ENCODE results near the gene ATP2B2. TPM values are rescaled to one million over a fixed set of nuclear protein-coding genes. Genes with fewer than 3 reads are reported as not detected.

Gene ATP2B2
- total RNA-seq, 1 experiment from 2014 or later: not detected

DNA sequence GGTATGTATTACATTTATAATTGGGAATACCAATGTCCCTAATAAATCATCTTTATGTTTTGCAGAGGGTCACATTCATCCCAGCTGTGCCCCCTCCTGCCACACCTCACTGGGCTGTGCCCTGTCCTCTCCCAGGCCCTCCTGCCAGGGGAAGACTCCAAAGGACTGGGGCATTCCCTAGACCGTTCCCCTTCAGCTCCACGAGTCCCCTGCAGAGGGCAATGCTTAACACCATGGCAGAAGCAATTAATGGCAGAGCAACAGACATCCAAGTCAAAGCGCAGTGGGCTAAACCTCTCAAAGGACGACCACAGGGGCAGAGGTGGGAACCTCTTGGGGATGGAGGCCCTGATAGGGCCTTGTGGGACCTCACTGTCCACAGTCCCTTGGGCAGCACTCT, 113.1 kb downstream of the ATP2B2 start:
- no peak overlapping the region for H3K27ac Mint-ChIP-seq (ENCODE audit: unreplicated experiment)
- no peak for DNase-seq
- H3K9me3 Mint-ChIP-seq (ENCODE audit: low read depth, unreplicated experiment): no peaks in the 10 kb centered on the region
- H3K36me3 Mint-ChIP-seq (ENCODE audit: insufficient read depth, unreplicated experiment): no peaks in the 10 kb centered on the region
- intact Hi-C loops (cut with micrococcal nuclease; ENCODE audit: unreplicated experiment): no loop called here
- CTCF ChIA-PET: no interaction called here
- H3K4me1 Mint-ChIP-seq (ENCODE audit: low read depth, unreplicated experiment): no peaks in the 10 kb centered on the region
- TF ChIP-seq, protein P1, sequence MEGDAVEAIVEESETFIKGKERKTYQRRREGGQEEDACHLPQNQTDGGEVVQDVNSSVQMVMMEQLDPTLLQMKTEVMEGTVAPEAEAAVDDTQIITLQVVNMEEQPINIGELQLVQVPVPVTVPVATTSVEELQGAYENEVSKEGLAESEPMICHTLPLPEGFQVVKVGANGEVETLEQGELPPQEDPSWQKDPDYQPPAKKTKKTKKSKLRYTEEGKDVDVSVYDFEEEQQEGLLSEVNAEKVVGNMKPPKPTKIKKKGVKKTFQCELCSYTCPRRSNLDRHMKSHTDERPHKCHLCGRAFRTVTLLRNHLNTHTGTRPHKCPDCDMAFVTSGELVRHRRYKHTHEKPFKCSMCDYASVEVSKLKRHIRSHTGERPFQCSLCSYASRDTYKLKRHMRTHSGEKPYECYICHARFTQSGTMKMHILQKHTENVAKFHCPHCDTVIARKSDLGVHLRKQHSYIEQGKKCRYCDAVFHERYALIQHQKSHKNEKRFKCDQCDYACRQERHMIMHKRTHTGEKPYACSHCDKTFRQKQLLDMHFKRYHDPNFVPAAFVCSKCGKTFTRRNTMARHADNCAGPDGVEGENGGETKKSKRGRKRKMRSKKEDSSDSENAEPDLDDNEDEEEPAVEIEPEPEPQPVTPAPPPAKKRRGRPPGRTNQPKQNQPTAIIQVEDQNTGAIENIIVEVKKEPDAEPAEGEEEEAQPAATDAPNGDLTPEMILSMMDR (IDR thresholded peaks at IDR 0.05; ENCODE audit: unreplicated experiment): no peak
- peaks cover 97% of the 10 kb centered on the region for H3K27me3 Mint-ChIP-seq (ENCODE audit: unreplicated experiment)
- no TSS peak for BruUV-seq (replicated peaks)
- H3K4me3 Mint-ChIP-seq (ENCODE audit: low read depth, unreplicated experiment): no peak overlapping the region

GRCh38 chr3:10391391-10391790, 114.0 kb downstream of the ATP2B2 start:
- intact Hi-C loops (cut with micrococcal nuclease; ENCODE audit: unreplicated experiment): no loop called here
- no peak for DNase-seq
- TF ChIP-seq, protein P1 (IDR thresholded peaks at IDR 0.05; ENCODE audit: unreplicated experiment): no peak
- Mint-ChIP-seq H3K27me3 (ENCODE audit: unreplicated experiment) (peaks cover 97% of the 10 kb centered on the region), H3K4me1 (ENCODE audit: low read depth, unreplicated experiment) (no peaks in the 10 kb centered on the region), H3K4me3 (ENCODE audit: low read depth, unreplicated experiment) (no peak overlapping the region), H3K27ac (ENCODE audit: unreplicated experiment) (no peak overlapping the region), H3K9me3 (ENCODE audit: low read depth, unreplicated experiment) (no peaks in the 10 kb centered on the region), H3K36me3 (ENCODE audit: insufficient read depth, unreplicated experiment) (no peaks in the 10 kb centered on the region)
- no TSS peak for BruUV-seq (replicated peaks)
- CTCF ChIA-PET: no interaction called here

DNA sequence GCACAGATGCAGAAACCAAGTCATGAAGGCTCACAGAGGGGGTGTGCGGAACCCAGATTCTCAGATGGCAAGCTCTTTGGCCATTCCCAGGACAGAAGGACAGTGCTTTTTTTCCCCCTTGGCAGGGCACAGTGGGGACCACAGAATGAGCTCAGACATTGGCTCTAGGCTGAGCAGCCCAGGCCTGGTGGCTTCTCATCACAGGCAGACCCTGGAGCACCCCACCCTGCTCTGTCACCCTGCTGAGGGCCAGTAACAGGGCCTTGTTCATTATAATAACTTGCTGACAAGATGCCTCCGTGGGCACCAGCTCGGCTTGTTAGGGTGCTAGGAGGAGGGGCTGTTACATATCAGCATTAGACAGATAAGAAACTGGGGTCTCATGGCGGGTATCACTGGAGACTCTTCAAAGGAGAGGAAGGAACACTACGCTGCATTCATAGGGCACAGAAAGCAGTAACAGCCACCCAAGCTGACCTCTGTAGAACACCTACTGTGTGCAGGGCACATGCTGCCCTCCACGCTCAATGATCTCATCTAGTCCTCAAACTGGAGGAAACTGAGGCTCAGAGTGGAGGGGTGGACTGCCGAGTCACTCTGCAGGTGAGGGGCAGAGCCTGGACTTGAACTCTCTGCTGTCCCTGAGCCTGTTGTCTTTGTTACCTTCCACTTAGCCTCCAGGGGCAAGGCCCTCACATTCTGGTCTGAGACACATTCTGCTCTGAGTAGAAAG, 114.6 kb downstream of the ATP2B2 start:
- BruUV-seq (replicated peaks): no TSS peak
- Mint-ChIP-seq H3K36me3 (ENCODE audit: insufficient read depth, unreplicated experiment) (no peaks in the 10 kb centered on the region), H3K27ac (ENCODE audit: unreplicated experiment) (no peak overlapping the region), H3K27me3 (ENCODE audit: unreplicated experiment) (peaks cover 97% of the 10 kb centered on the region), H3K9me3 (ENCODE audit: low read depth, unreplicated experiment) (no peaks in the 10 kb centered on the region), H3K4me3 (ENCODE audit: low read depth, unreplicated experiment) (no peak overlapping the region), H3K4me1 (ENCODE audit: low read depth, unreplicated experiment) (no peaks in the 10 kb centered on the region)
- TF ChIP-seq, protein P1 (IDR thresholded peaks at IDR 0.05; ENCODE audit: unreplicated experiment): no peak
- no peak for DNase-seq
- intact Hi-C loops (cut with micrococcal nuclease; ENCODE audit: unreplicated experiment): no loop called here
- CTCF ChIA-PET: interaction anchor here (1.0 kb wide), 1 partner anchor 14 kb away, joined by 3 read pairs; no protein-coding TSS in a partner anchor

DNA sequence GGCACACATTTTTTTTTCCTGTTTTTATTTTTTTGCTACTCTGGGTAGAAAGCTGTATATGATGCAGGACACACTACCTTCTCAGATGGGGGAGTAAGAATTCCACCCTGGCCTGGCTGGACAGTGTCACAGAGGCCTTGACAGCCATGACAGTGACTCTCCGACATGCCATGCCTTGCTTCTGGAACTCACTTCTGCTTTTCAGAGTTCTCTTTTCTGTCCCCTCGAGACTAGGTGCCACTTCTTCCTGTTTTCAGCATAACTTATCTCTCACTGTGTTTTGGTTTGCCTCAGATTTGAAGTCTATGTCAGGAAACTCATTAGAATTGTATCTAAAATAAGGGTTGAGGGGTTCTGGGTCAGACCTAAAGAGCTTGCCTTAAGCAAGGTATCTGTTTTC, 115.4 kb downstream of the ATP2B2 start:
- Mint-ChIP-seq H3K36me3 (ENCODE audit: insufficient read depth, unreplicated experiment) (no peaks in the 10 kb centered on the region), H3K9me3 (ENCODE audit: low read depth, unreplicated experiment) (no peaks in the 10 kb centered on the region), H3K27ac (ENCODE audit: unreplicated experiment) (no peak overlapping the region), H3K4me1 (ENCODE audit: low read depth, unreplicated experiment) (no peaks in the 10 kb centered on the region), H3K4me3 (ENCODE audit: low read depth, unreplicated experiment) (no peak overlapping the region), H3K27me3 (ENCODE audit: unreplicated experiment) (peaks cover 97% of the 10 kb centered on the region)
- CTCF ChIA-PET: interaction anchor here (1.0 kb wide), 1 partner anchor 15 kb away, joined by 3 read pairs; no protein-coding TSS in a partner anchor
- DNase-seq: no peak
- no TSS peak for BruUV-seq (replicated peaks)
- intact Hi-C loops (cut with micrococcal nuclease; ENCODE audit: unreplicated experiment): no loop called here
- TF ChIP-seq, protein P1 (IDR thresholded peaks at IDR 0.05; ENCODE audit: unreplicated experiment): no peak
